ENCODE data around the gene FARS2.

The FARS2 gene

GRCh38 chr6:5378331-5378730 is 117.0 kb downstream of the FARS2 start:
- Mint-ChIP-seq H3K27me3 (ENCODE audit: low read depth) (no peaks in the 10 kb centered on the region), H3K9me3 (no peaks in the 10 kb centered on the region), H3K4me1 (ENCODE audit: low read depth) (no peaks in the 10 kb centered on the region), H3K36me3 (ENCODE audit: low read depth) (no peaks in the 10 kb centered on the region), H3K4me3 (no peak overlapping the region), H3K27ac (no peak overlapping the region)

DNA sequence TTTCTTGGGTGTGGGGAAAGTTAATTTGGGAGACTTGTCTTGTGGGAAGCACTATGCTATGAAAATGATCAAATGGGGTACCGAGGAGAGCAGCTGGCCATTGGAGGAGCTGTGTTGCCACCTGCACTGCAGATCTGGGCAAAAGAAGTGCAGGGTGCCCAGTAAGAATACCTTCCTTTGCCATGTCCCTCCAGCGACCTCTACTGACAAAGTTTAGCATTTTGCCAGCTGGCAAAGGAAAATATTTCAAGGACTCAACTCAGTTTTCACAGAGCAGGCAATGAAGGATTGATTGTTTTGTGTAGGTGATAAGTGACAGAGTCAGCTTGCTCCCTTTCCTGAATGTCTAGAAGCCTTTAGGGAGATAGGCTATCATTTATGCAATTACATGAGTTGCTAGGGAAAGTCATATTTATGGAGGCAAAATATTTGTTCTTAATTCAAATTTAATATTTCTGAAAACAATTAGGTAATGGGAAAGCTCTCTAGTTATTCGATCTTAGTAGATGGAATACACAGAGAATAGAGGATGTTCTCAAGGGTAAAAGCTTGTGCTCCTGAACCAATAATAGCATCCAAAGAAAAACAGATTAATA is 118.4 kb downstream of the FARS2 start:
- Mint-ChIP-seq H3K27me3 (ENCODE audit: low read depth) (no peaks in the 10 kb centered on the region), H3K4me1 (ENCODE audit: low read depth) (no peaks in the 10 kb centered on the region), H3K27ac (no peak overlapping the region), H3K4me3 (no peak overlapping the region), H3K9me3 (no peaks in the 10 kb centered on the region), H3K36me3 (ENCODE audit: low read depth) (no peaks in the 10 kb centered on the region)

GRCh38 chr6:5383856-5384255 is 122.5 kb downstream of the FARS2 start:
- Mint-ChIP-seq H3K27ac (no peak overlapping the region), H3K36me3 (ENCODE audit: low read depth) (no peaks in the 10 kb centered on the region), H3K4me3 (no peak overlapping the region), H3K4me1 (ENCODE audit: low read depth) (no peaks in the 10 kb centered on the region), H3K27me3 (ENCODE audit: low read depth) (no peaks in the 10 kb centered on the region), H3K9me3 (no peaks in the 10 kb centered on the region)

- Mint-ChIP-seq H3K4me1 (ENCODE audit: low read depth) (no peaks in the 10 kb centered on the region), H3K4me3 (no peak overlapping the region), H3K27me3 (ENCODE audit: low read depth) (no peaks in the 10 kb centered on the region), H3K36me3 (ENCODE audit: low read depth) (no peaks in the 10 kb centered on the region), H3K9me3 (no peaks in the 10 kb centered on the region), H3K27ac (no peak overlapping the region)
Observed at GRCh38 chr6:5384276-5384675, 123.0 kb downstream of the FARS2 start.

- Mint-ChIP-seq H3K4me3 (no peak overlapping the region), H3K27me3 (ENCODE audit: low read depth) (no peaks in the 10 kb centered on the region), H3K9me3 (no peaks in the 10 kb centered on the region), H3K4me1 (ENCODE audit: low read depth) (no peaks in the 10 kb centered on the region), H3K36me3 (ENCODE audit: low read depth) (no peaks in the 10 kb centered on the region), H3K27ac (no peak overlapping the region)
Observed at GRCh38 chr6:5388326-5388725, 127.0 kb downstream of the FARS2 start.

GRCh38 chr6:5389086-5389745 is 127.9 kb downstream of the FARS2 start:
- Mint-ChIP-seq H3K27me3 (ENCODE audit: low read depth) (no peaks in the 10 kb centered on the region), H3K9me3 (no peaks in the 10 kb centered on the region), H3K36me3 (ENCODE audit: low read depth) (no peaks in the 10 kb centered on the region), H3K4me1 (ENCODE audit: low read depth) (no peaks in the 10 kb centered on the region), H3K27ac (no peak overlapping the region), H3K4me3 (no peak overlapping the region)

- no peak overlapping the region for H3K4me3 Mint-ChIP-seq
- no peaks in the 10 kb centered on the region for H3K36me3 Mint-ChIP-seq (ENCODE audit: low read depth)
- H3K27ac Mint-ChIP-seq = no peak overlapping the region
- no peaks in the 10 kb centered on the region for H3K4me1 Mint-ChIP-seq (ENCODE audit: low read depth)
- H3K9me3 Mint-ChIP-seq = no peaks in the 10 kb centered on the region
- no peaks in the 10 kb centered on the region for H3K27me3 Mint-ChIP-seq (ENCODE audit: low read depth)
Observed at GRCh38 chr6:5390177-5390576, 128.9 kb downstream of the FARS2 start.

DNA sequence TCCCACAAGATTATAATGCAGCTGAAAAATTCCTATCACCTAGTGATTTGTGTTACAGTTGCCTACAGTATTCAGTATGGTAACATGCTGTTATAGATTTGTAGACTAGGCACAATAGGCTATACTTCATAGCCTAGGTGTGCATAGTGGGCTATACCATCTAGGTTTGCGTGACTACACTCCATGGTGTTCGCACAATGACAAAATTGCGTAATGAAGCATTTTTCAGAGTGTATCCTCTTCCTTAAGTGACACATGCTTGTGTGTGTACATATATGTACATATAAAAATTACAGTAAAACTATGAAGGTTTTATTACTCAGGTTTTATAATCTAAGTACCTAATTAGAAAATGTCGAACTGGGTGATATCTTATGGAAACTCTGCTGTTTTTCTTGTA is 133.0 kb downstream of the FARS2 start:
- Mint-ChIP-seq H3K4me1 (ENCODE audit: low read depth) (no peaks in the 10 kb centered on the region), H3K4me3 (no peak overlapping the region), H3K36me3 (ENCODE audit: low read depth) (no peaks in the 10 kb centered on the region), H3K27ac (no peak overlapping the region), H3K9me3 (no peaks in the 10 kb centered on the region), H3K27me3 (ENCODE audit: low read depth) (no peaks in the 10 kb centered on the region)

- Mint-ChIP-seq H3K4me1 (ENCODE audit: low read depth) (no peaks in the 10 kb centered on the region), H3K27me3 (ENCODE audit: low read depth) (no peaks in the 10 kb centered on the region), H3K27ac (no peak overlapping the region), H3K4me3 (no peak overlapping the region), H3K36me3 (ENCODE audit: low read depth) (no peaks in the 10 kb centered on the region), H3K9me3 (no peaks in the 10 kb centered on the region)
Observed at GRCh38 chr6:5395719-5396118, 134.4 kb downstream of the FARS2 start.

DNA sequence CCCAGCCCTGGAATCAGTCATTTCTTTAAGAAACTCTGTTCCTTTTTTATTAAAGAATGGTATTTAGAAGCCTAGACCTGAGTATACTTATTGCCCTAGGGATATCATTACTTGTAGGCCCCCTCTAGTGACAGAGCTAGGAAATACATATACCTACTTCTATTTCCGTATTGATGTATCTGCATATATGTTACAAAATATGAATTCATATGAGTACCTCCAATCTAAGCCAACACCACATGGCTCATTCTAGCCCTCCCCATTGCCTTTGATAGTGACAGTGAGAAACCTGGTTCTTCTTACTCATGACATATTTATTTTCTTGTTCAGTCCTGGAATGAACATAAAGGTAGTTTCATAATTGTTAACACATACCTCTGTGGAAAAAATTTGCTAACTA is 137.2 kb downstream of the FARS2 start:
- H3K36me3 Mint-ChIP-seq (ENCODE audit: low read depth) = no peaks in the 10 kb centered on the region
- no peak overlapping the region for H3K4me3 Mint-ChIP-seq
- H3K27ac Mint-ChIP-seq = no peak overlapping the region
- peaks cover 3% of the 10 kb centered on the region for H3K27me3 Mint-ChIP-seq (ENCODE audit: low read depth)
- H3K4me1 Mint-ChIP-seq (ENCODE audit: low read depth) = no peaks in the 10 kb centered on the region
- peaks cover 3% of the 10 kb centered on the region for H3K9me3 Mint-ChIP-seq

GRCh38 chr6:5399391-5399790 is 138.1 kb downstream of the FARS2 start:
- Mint-ChIP-seq H3K27me3 (ENCODE audit: low read depth) (peaks cover 3% of the 10 kb centered on the region), H3K9me3 (peaks cover 3% of the 10 kb centered on the region), H3K4me3 (no peak overlapping the region), H3K4me1 (ENCODE audit: low read depth) (no peaks in the 10 kb centered on the region), H3K27ac (no peak overlapping the region), H3K36me3 (ENCODE audit: low read depth) (no peaks in the 10 kb centered on the region)

GRCh38 chr6:5401845-5402738 is 140.8 kb downstream of the FARS2 start:
- Mint-ChIP-seq H3K27ac (no peak overlapping the region), H3K4me3 (no peak overlapping the region), H3K9me3 (peaks cover 3% of the 10 kb centered on the region), H3K27me3 (ENCODE audit: low read depth) (peaks cover 3% of the 10 kb centered on the region), H3K4me1 (ENCODE audit: low read depth) (no peaks in the 10 kb centered on the region), H3K36me3 (ENCODE audit: low read depth) (no peaks in the 10 kb centered on the region)

GRCh38 chr6:5403076-5403475 is 141.8 kb downstream of the FARS2 start:
- no peak overlapping the region for H3K27ac Mint-ChIP-seq
- H3K4me3 Mint-ChIP-seq = no peak overlapping the region
- H3K4me1 Mint-ChIP-seq (ENCODE audit: low read depth) = no peaks in the 10 kb centered on the region
- H3K36me3 Mint-ChIP-seq (ENCODE audit: low read depth) = no peaks in the 10 kb centered on the region
- peaks cover 3% of the 10 kb centered on the region for H3K27me3 Mint-ChIP-seq (ENCODE audit: low read depth)
- H3K9me3 Mint-ChIP-seq = peaks cover 3% of the 10 kb centered on the region

DNA sequence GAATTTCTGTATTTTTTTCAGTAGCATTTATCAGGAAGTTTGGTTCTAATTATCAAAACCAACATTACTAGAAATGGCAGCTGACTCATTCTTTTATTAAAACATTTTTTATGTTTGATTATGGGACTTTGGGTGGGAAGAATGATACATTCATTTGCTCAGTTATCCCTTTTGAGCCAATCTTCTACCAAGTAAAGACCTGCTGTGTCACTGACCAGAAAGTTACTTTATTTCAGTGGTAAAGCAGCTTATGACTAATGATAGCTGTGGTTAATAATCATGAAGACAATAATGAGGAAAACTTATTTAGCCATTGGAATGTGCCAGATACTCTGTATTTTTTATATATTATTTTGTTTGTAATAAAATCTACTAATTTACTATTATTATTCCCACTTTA is 142.3 kb downstream of the FARS2 start:
- Mint-ChIP-seq H3K27me3 (ENCODE audit: low read depth) (peaks cover 3% of the 10 kb centered on the region), H3K27ac (no peak overlapping the region), H3K9me3 (peaks cover 3% of the 10 kb centered on the region), H3K36me3 (ENCODE audit: low read depth) (no peaks in the 10 kb centered on the region), H3K4me3 (no peak overlapping the region), H3K4me1 (ENCODE audit: low read depth) (no peaks in the 10 kb centered on the region)

DNA sequence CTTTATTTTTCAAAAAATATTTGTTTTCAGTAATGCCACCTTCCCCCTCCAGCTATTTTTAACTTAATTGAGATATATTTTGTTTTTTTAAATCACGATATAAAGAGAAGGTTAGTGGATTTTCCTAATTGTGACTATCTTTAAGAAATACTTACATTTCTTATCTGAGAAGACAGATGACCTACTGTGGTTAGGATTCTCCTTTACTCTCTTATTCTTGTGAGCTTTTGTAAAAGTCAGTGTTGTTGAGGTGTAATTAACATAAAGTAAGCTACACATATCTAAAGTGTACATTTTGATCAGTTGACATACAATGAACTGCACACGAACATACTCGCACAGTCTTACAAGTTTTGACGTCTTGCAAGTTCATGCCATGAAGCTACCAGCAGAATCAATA is 144.7 kb downstream of the FARS2 start:
- no peak overlapping the region for H3K27ac Mint-ChIP-seq
- H3K4me1 Mint-ChIP-seq (ENCODE audit: low read depth) = no peaks in the 10 kb centered on the region
- peaks cover 3% of the 10 kb centered on the region for H3K9me3 Mint-ChIP-seq
- peaks cover 3% of the 10 kb centered on the region for H3K27me3 Mint-ChIP-seq (ENCODE audit: low read depth)
- no peak overlapping the region for H3K4me3 Mint-ChIP-seq
- H3K36me3 Mint-ChIP-seq (ENCODE audit: low read depth) = peaks cover 2% of the 10 kb centered on the region
